Tibial artery (tissue), 4 donors: ENCODE measurements around the gene LRRC1.

Experiments
- DNase-seq, 2 donors: peaks; one replicate each; pipeline ENCODE4 v3.0.0-alpha.2; 2019
- H3K27ac ChIP-seq, 2 donors: fragments of 200-600 bp; sonication (generic) in 1 of 2; 1 replicate in 1 of 2; 2 replicates in 1 of 2; pipeline ENCODE4 v1.5.1; 2018 to 2019; ENCODE audit warnings: mild to moderate bottlenecking in 1 of 2
- H3K27me3 ChIP-seq, 2 donors: fragments of 200-600 bp; sonication (generic) in 1 of 2; one replicate each; pipeline versions ENCODE4 v1.5.1 to v1.6.0; 2016 to 2019
- H3K36me3 ChIP-seq, 3 donors: fragments of 200-600 bp; sonication (generic) in 2 of 3; one replicate each; pipeline ENCODE4 v1.5.1; 2016 to 2019; ENCODE audit warnings: mild to moderate bottlenecking in 2 of 3
- H3K4me1 ChIP-seq, 4 donors: fragments of 200-600 bp; sonication (generic) in 2 of 4; 1 replicate in 3 of 4; 2 replicates in 1 of 4; pipeline ENCODE4 v1.5.1; 2016 to 2019
- H3K4me3 ChIP-seq, 2 donors: fragments of 200-600 bp; sonication (generic) in 1 of 2; 1 replicate in 1 of 2; 2 replicates in 1 of 2; pipeline ENCODE4 v1.5.1; 2018 to 2019; ENCODE audit warnings: mild to moderate bottlenecking in 2 of 2
- H3K9me3 ChIP-seq, 3 donors: fragments of 200-600 bp; sonication (generic) in 1 of 3; one replicate each; pipeline ENCODE4 v1.5.1; 2016 to 2019
- intact Hi-C: fragments of 100-400 bp; cut with DNase I; formaldehyde crosslinking; loops from one replicate; pipeline ENCODE4 v1.15.0; 2023; ENCODE audit warnings: low total_unique reads
- TF ChIP-seq, protein P1 (sequence below), 2 experiments: fragments of 200-600 bp in 1 of 2; fragments of 450-650 bp in 1 of 2; IDR thresholded peaks; one replicate each; pipeline ENCODE4 v1.5.1; 2017 to 2019; ENCODE audit warnings: antibody characterized with exemption in 2 of 2, mild to moderate bottlenecking in 1 of 2, moderate library complexity in 1 of 2

LRRC1 gene

GRCh38 chr6:53815381-53816119 is 20.7 kb downstream of the LRRC1 start:
- H3K36me3 ChIP-seq: no peaks in the 10 kb centered on the region
- peak overlapping the region; percentile 49 to 75 for H3K27ac ChIP-seq
- no peaks in the 10 kb centered on the region for H3K9me3 ChIP-seq
- no peak overlapping the region for H3K4me3 ChIP-seq
- H3K4me1 ChIP-seq: peaks cover 0 to 90% (median 30%) of the 10 kb centered on the region in 4 donors
- TF ChIP-seq, protein P1, sequence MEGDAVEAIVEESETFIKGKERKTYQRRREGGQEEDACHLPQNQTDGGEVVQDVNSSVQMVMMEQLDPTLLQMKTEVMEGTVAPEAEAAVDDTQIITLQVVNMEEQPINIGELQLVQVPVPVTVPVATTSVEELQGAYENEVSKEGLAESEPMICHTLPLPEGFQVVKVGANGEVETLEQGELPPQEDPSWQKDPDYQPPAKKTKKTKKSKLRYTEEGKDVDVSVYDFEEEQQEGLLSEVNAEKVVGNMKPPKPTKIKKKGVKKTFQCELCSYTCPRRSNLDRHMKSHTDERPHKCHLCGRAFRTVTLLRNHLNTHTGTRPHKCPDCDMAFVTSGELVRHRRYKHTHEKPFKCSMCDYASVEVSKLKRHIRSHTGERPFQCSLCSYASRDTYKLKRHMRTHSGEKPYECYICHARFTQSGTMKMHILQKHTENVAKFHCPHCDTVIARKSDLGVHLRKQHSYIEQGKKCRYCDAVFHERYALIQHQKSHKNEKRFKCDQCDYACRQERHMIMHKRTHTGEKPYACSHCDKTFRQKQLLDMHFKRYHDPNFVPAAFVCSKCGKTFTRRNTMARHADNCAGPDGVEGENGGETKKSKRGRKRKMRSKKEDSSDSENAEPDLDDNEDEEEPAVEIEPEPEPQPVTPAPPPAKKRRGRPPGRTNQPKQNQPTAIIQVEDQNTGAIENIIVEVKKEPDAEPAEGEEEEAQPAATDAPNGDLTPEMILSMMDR (IDR thresholded peaks at IDR 0.05): no peak
- H3K27me3 ChIP-seq: no peaks in the 10 kb centered on the region
- intact Hi-C loops: no loop called here
- no peak for DNase-seq

DNA sequence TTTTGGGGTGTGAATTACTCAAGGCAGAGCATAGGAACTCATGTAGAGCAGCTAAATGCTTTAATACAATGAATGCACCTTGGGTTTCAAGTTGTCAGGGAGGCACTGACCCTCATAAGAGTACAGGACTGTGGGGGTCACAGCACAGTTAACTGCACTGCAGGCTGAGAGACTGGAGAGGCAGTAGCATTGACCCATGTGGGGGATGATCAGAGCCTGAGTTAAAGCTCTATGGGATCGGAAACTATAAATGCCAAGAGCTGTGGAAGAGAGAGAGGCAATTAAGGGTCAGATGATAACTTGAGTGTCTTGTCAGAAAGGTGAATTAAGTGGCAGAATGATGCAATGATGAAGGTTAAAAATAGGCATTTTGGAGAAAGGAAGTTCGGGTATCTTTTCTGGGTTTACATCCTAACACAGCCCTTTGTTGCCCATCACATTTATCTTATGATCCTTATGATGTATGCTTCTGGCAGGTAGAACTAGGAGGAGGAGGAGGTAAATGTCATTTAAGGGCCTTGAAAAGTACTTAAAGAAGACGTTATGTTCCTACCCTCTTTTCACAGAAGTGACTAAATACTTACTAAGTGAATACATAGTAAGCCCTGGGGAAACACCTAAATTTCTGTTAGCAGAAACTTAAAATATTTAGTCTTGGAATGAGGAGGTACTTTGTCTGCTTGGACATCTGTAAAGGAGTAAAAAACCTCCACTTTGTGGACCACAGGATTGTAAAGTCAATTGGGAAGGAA is 24.2 kb downstream of the LRRC1 start:
- Histone ChIP-seq H3K9me3 (no peaks in the 10 kb centered on the region), H3K4me3 (no peak overlapping the region), H3K4me1 (peaks cover 0 to 87% (median 24%) of the 10 kb centered on the region in 4 donors), H3K27me3 (no peaks in the 10 kb centered on the region), H3K27ac (peak overlapping the region; percentile 8 to 49), H3K36me3 (no peaks in the 10 kb centered on the region)
- TF ChIP-seq, protein P1 (IDR thresholded peaks at IDR 0.05): no peak
- DNase-seq: no peak
- intact Hi-C loops: no loop called here

- TF ChIP-seq, protein P1 (IDR thresholded peaks at IDR 0.05): no peak
- H3K4me1 ChIP-seq: peaks cover 0 to 83% (median 22%) of the 10 kb centered on the region in 4 donors
- no peak for DNase-seq
- intact Hi-C loops: no loop called here
- no peaks in the 10 kb centered on the region for H3K27me3 ChIP-seq
- no peaks in the 10 kb centered on the region for H3K9me3 ChIP-seq
- no peak overlapping the region for H3K4me3 ChIP-seq
- no peaks in the 10 kb centered on the region for H3K36me3 ChIP-seq
- H3K27ac ChIP-seq: peak overlapping the region; percentile 14 to 44
Measured at GRCh38 chr6:53822401-53823125, 27.8 kb downstream of the LRRC1 start.

DNA sequence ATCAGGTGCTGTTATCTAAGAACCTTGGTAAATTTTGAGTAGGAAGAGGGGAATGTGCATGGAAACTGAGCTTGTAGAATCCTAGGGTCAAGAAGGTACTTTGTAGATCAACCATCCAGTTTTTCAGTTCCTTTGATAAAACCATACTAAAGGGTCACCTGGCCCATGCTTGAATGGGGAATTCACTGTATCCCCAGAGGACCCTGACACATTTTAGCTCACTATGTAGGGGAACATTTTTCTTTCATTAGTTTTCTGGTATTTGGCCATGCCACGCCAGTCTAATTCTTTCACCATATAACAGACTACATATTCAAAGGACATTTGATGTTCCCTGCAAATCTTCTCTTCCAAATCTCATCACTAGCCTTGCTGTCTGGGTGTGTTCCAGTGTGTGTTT is 29.9 kb downstream of the LRRC1 start:
- no peak overlapping the region for H3K4me3 ChIP-seq
- H3K9me3 ChIP-seq: no peaks in the 10 kb centered on the region
- no peaks in the 10 kb centered on the region for H3K36me3 ChIP-seq
- H3K27ac ChIP-seq: peak overlapping the region in 1 of 2 donors; percentile 46
- DNase-seq: no peak
- H3K4me1 ChIP-seq: peaks cover 0 to 83% (median 28%) of the 10 kb centered on the region in 4 donors
- no peaks in the 10 kb centered on the region for H3K27me3 ChIP-seq
- TF ChIP-seq, protein P1 (IDR thresholded peaks at IDR 0.05): no peak
- intact Hi-C loops: no loop called here

DNA sequence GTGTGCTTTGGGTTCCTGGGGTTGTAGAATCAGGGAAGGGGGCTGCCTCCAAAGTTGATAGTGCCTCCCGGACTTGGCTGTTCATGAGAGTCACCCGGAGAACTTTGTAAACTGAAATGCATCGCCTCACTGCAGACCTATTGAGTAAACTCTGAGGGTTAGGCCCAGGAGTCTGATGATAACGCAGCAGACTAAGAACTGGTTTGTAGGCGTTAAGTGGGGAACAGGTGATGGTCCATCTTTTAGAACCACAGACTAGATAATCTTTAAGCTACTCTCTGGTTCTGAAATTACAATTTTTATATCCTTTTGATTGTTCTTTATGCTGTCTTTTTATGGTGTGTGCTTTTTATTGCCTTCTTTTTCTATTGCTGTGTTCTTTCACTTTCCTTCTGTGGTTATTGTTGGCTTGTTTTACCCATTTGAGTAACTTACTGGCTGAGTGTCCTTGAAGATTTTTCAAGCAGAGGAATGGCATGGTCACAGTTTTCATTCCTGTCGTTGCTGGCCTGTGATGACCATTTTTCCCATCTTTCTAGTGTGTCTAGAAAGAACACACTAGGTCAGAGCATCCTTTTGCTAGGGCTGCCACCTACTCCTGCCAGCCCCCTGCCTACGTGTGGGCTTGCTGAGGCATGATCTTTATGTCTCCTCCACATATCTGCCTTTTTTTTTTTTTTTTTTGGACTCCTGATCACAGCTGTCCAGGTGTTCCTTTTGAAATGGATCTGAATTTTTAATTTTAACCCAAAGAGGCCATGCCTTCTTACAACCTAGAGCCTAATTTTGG is 30.9 kb downstream of the LRRC1 start:
- peaks cover 0 to 83% (median 35%) of the 10 kb centered on the region in 4 donors for H3K4me1 ChIP-seq
- H3K36me3 ChIP-seq: no peaks in the 10 kb centered on the region
- H3K9me3 ChIP-seq: no peaks in the 10 kb centered on the region
- DNase-seq: no peak
- peak overlapping the region; percentile 8 to 35 for H3K4me3 ChIP-seq
- H3K27me3 ChIP-seq: no peaks in the 10 kb centered on the region
- TF ChIP-seq, protein P1 (IDR thresholded peaks at IDR 0.05): no peak
- intact Hi-C loops: no loop called here
- H3K27ac ChIP-seq: peak overlapping the region; percentile 46 to 59
